Suprapubic skin (tissue), 3 donors: ENCODE measurements around the gene RBM39.

Experiments used
- CTCF ChIP-seq, 2 donors: fragments of 200-600 bp in 1 of 2; fragments of 450-650 bp in 1 of 2; sonication (generic) in 1 of 2; IDR thresholded peaks; one replicate each; pipeline ENCODE4 v1.5.1; 2016 to 2019; ENCODE audit warnings: antibody characterized with exemption in 2 of 2, mild to moderate bottlenecking in 1 of 2, moderate library complexity in 1 of 2
- POLR2A ChIP-seq, 2 donors: fragments of 450-650 bp; IDR thresholded peaks; one replicate each; pipeline ENCODE4 v1.6.1; 2017; ENCODE audit warnings: antibody characterized with exemption in 2 of 2, mild to moderate bottlenecking in 2 of 2, moderate library complexity in 2 of 2

GRCh38 chr20:35734374-35734773 is 7.7 kb downstream of the RBM39 start:
- TF ChIP-seq CTCF (IDR thresholded peaks at IDR 0.05) (no peak), POLR2A (IDR thresholded peaks at IDR 0.05) (no peak)
